GM13976 (cell line): Measurements from ENCODE around the gene EEFSEC.

Experiments
- DNase-seq: peaks from one replicate; pipeline ENCODE4 v3.0.0; 2012; ENCODE audit warnings: low spot score
- in situ Hi-C: fragments of 300-500 bp; cut with MboI; formaldehyde crosslinking; loops from one replicate; pipeline ENCODE4 v1.12.0; 2022; ENCODE audit warnings: low sequenced_read_pairs, mixed read lengths, inconsistent platforms; ENCODE audit not compliant: unreplicated experiment
- TF ChIP-seq, protein P1 (sequence below): IDR thresholded peaks from 2 replicates; pipeline ENCODE4 v1.5.1; 2012; ENCODE audit warnings: borderline replicate concordance, mild to moderate bottlenecking; ENCODE audit not compliant: insufficient read depth; ENCODE audit errors: extremely low read depth, missing control alignments, control extremely low read depth

The EEFSEC gene

GRCh38 chr3:128392021-128392420 is 238.7 kb downstream of the EEFSEC start:
- in situ Hi-C loops, result no loop called here
- no peak for DNase-seq
- TF ChIP-seq, protein P1, sequence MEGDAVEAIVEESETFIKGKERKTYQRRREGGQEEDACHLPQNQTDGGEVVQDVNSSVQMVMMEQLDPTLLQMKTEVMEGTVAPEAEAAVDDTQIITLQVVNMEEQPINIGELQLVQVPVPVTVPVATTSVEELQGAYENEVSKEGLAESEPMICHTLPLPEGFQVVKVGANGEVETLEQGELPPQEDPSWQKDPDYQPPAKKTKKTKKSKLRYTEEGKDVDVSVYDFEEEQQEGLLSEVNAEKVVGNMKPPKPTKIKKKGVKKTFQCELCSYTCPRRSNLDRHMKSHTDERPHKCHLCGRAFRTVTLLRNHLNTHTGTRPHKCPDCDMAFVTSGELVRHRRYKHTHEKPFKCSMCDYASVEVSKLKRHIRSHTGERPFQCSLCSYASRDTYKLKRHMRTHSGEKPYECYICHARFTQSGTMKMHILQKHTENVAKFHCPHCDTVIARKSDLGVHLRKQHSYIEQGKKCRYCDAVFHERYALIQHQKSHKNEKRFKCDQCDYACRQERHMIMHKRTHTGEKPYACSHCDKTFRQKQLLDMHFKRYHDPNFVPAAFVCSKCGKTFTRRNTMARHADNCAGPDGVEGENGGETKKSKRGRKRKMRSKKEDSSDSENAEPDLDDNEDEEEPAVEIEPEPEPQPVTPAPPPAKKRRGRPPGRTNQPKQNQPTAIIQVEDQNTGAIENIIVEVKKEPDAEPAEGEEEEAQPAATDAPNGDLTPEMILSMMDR, result no peak

DNA sequence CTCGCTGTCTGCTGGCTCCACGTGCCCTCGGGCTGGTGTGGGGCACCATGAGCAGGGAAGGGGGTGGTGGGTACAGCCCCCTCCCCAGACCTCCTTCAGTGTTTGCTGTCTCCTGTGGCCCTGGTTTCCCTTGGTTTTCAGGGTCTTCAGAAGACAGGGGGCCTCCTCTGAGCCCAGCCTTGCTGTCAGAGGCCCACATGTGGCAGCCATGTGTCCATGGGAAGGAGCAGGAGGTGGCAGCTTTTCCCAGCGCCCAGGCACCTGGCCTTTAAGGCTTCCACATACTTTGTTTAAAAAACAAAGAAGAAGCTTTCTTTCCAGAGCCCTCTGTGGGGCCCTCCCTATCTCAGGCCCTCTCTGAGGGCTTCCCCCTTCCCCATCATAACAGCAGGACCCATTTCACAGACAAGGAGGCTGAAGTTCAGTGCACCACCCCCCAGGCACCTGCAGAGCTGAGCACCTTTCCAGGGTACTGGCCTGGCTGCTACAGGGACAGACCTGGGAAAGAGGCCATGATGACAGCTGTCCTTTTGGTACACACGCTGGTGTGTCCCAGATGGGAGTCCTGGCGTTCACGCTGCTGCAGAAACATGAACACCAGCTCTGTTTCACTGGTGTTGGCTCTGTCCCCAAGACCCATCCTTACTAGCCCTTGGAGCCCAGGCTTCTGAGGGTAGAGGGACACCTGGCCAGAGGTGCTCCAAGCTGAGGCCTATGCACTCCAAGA is 239.7 kb downstream of the EEFSEC start:
- TF ChIP-seq, protein P1, result no peak
- in situ Hi-C loops, result no loop called here
- DNase-seq, result no peak

DNA sequence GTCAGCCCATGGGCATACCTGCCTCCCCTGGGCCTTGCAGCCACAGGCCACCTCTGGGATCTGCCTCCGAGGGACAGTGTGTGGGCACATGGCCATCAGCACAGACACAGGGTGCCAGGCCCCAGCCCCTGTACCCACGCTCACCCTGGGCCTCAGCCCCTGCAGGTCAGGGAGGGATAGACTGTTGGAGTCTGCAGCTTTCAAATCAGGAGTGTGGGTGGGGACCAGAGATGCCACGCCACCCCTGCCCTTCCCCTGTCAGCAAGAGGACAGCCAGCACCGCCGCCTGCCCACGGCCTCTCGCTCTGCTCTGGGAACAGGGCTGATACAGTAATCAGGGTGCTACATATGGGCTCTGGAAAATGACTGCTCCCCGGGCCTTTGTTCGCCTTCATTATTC is 240.8 kb downstream of the EEFSEC start:
- TF ChIP-seq, protein P1, result no peak
- in situ Hi-C loops, result no loop called here
- no peak for DNase-seq

- TF ChIP-seq, protein P1, result no peak
- in situ Hi-C loops, result no loop called here
- no peak for DNase-seq
Measured at GRCh38 chr3:128395046-128395445, 241.8 kb downstream of the EEFSEC start.

- in situ Hi-C loops, result no loop called here
- TF ChIP-seq, protein P1, result no peak
- no peak for DNase-seq
Measured at GRCh38 chr3:128395500-128396162, 242.3 kb downstream of the EEFSEC start.

DNA sequence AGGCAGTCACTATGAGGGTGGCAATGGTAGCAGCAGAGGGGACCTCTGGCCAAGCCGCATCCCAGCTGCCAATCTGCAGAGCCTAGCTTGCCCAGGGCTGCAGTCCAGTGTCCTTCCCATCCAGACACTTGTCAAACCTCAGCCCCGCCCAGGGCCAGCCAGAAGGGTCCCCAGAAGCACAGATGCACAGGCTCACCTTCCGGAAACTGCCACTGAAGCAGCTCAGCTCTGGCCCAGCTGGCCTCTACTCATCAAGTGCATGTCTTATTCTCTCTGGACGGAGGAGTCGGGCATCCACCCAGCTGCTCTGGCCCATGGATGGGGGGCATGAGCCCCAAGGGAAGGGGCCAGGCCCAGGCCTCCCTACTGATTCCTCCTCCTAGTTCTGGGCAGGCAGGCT is 244.2 kb downstream of the EEFSEC start:
- no peak for DNase-seq
- in situ Hi-C loops, result no loop called here
- TF ChIP-seq, protein P1, result no peak
